Measurements from ENCODE around the gene STRIP1.

Gene STRIP1

DNA sequence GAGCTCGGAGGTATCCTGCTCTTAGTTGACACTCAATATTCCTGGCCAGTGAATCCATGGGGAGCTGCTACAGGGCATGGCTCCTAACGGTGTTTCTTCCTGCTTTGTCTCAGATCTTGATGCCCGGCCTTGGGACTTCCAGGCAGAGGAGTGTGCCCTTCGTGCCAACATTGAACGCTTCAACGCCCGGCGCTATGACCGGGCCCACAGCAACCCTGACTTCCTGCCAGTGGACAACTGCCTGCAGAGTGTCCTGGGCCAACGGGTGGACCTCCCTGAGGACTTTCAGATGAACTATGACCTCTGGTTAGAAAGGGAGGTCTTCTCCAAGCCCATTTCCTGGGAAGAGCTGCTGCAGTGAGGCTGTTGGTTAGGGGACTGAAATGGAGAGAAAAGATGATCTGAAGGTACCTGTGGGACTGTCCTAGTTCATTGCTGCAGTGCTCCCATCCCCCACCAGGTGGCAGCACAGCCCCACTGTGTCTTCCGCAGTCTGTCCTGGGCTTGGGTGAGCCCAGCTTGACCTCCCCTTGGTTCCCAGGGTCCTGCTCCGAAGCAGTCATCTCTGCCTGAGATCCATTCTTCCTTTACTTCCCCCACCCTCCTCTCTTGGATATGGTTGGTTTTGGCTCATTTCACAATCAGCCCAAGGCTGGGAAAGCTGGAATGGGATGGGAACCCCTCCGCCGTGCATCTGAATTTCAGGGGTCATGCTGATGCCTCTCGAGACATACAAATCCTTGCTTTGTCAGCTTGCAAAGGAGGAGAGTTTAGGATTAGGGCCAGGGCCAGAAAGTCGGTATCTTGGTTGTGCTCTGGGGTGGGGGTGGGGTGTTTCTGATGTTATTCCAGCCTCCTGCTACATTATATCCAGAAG, 19.4 kb downstream of the STRIP1 start:
- DNase-seq, result peak; percentile 71

DNA sequence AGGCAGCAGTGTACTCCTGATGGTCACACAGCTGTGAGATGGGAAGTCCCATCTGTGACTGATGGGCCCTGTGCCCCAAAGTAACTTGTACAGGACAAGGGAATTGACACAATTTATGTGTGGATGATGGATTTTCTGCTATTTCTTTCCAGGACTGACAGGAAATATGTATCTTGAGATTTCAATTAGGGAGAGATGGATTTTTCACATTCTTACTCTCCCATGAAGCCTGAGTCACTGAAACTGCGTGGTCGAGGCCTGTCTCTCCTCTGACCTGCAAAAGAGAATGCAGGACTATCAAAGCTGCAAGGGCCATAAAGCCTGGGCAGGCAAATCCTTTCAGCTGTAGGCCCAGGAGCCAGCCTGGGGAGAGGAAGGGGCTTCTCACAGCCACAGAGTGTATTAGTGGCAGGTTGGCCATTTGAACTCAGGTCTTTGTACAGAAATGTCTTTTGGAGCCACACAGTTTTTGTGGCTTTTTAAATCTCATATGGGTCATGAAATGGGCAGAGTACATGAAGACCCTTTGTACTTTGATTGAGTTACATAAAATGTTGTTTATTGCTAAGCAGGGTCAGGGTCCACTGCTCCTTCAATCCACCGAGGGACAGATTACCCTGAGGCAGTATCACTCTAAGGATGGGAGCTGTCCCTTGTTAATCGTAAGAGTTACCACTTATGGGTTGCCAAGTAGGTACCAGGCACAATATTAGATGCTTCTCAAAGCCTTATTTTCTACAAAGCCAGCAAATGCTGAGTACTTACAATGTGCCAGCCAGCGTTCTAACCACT, 21.3 kb downstream of the STRIP1 start:
- no peak for DNase-seq

DNA sequence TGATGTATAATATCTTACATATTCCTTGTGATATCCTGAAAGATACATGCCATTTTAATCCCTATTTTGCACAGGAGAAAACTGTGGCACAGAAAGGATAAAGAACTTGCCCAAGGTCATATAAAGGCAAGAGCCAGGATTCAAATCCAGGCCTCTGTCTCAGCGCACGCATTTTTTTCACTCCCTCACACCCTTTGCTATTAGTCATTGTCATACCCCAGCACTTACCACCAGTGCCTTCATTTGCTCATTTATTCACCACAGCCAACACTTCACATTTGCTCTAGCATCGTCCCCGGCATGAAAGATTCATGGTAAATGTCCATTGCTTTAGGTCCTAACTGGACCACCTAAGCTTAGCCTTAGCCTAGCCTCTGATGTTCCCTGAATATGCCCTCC, 21.9 kb downstream of the STRIP1 start:
- no peak for DNase-seq

DNA sequence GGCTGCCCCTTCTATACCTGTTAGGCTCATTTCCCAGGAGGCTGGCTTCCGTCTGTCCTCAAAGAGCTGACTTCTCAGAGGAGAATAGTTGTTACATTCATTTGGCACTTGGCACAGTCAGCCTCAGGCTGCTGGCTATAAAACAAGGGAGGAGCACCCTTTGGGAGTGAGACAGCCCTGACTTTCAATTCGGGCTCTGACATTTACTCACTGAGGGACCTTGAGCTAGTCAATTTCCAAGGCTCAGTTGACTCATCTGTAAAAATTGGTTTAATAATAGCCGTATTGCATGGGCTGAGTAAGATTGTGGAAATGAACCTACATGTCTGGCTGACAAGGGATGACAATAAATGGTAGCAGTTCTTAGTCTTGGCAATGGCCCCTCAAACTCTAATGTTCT, 22.4 kb downstream of the STRIP1 start:
- no peak for DNase-seq

DNA sequence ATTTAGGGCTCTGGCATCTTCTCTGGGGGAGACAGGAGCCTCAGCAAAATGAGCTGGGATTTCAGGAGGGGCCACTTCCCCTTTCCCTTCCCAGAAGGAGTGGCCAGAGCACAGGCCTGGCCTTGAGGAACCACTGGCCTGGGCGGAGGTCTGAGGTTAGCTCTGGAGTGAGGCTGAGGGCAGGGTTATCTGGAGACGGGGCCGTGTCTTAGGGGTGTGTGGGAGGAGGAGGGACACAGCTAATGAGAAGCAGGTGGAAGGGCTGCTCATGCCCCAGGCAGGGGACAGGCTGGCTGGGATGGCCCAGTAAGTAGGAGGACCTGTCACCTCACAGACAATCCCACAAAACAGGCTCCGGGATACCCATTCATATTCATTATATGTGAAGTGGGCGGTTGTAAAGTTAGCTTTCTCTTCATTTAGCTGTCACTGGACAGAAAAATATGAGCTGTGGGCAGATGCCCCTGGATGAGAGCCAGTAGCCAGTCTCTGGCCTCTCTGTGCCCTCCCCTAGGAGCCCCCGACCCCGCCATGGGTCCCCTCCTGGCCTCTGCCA, 23.6 kb downstream of the STRIP1 start:
- DNase-seq, result peak; percentile 17

DNA sequence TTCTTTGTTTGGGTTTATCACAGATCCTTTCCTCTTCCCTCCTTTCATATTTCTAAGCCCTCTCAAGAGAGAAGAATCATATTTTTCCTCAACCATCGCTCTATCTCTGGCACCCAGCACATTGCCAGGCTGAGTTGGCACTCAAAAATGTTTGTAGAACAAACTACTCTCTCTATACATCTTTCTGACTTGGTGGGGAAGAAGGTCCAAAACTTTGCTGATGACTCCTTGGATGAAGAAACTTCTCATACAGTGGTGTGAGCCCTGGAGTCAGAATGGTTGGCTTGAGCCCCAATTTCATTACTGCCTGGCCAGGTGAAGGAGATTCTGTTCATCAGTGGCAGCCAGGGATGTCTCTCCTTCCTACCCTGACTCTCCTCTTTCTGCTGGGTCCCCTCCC, 24.2 kb downstream of the STRIP1 start:
- no peak for DNase-seq

DNA sequence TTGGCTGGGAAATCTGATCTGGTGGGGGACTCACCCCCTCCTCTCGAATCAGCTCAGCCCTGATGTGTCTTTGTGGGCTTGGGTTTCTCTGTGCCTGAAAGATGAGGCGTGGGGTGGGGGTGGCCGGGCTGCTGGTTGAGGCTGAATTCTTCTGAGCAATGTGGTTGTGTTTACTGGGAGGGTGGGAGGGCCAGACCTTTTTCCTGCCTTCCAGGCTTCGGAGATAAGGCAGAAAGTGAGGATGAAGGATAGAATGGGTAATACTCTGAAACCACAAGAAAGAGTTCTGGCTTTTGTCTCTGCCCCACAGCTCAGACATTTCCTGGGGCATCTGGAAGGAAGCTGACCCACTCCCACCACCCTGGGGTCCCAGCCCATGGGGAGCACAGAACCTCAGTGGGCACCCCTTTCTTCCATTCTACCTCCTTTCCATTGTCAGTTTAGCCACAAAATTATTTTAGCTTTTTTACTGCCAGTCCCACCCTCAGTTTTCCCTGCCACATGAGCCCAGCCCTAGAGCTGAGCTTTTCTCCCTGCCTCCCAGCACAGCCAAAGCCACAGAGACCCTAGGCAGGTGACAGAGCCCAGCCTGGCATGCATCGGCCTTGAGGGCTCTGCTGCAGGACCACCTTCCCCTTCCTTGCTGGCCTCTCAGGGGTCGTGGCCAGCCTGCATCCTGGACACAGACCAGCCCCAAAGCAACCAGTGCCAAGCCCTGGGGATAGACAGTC, 24.9 kb downstream of the STRIP1 start:
- DNase-seq, result peak; percentile 34

DNA sequence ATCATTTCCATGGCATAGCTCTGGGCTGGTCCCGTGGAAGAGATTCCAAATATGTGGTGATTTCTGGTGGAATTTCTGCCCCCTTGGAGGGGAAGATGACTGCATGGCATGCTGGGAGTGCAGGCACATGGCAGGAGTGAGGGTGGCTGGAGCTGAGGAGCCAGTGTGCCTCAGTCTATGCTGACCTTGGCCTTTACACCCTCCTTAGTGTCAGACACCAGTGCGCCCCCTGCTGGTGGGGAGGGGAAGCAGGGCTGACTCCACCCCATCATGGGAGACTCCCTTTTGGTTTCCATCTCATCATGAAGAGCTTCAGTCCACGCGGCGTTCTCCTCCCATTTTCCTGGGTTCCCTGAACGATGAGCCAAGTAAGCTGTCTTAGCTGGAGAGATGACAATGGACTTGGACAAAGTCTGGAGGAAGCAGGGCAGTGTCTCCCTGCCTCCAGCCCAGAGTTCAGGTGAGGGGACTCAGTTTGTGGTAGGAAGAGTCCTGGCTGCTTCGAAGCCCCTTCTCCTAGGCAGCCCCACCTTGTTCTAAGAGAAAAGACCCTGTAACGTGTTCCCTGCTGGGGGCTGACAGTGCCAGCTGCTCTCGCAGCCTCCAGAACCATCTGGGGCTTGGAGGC, 25.7 kb downstream of the STRIP1 start:
- peak; percentile 85 for DNase-seq

DNA sequence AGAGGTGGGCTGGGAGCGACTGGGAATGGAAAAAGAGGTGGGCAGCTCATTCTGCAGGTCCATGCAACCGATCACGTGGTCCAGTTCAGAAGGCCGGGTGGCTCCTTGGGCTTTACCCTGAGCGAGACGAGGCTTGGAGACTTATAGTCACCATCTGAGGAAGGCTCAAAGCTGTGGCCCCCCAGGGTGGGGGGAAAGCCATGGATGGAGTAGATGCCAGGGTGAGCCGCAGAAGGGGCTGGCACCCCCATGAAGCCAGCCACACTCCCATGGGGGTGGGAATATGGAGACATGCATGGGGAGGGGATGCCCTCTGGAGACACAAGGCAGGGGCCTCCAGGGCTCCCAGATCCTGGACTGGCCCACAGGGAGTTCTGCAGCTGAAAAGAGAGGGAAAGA, 26.2 kb downstream of the STRIP1 start:
- DNase-seq, result no peak

DNA sequence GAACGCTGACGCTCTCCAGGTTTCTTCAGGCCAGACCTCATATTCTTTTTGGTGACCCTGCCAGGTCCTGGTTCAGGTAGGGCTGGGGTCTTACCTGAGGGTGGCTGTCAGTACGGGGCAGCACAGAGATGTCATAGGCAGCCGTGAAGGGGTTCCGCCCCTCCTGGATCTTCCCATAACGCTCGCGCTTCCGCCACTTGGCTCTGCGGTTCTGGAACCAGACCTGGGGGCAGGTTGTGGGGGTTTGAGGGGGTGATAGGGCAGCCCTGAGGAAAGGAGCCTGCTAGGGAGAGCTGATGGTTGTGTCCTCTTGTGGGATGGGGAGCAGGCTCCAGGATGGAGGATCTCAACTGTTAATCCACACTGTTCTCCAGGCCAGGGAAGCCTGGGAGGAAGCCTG, 26.9 kb downstream of the STRIP1 start:
- no peak for DNase-seq

DNA sequence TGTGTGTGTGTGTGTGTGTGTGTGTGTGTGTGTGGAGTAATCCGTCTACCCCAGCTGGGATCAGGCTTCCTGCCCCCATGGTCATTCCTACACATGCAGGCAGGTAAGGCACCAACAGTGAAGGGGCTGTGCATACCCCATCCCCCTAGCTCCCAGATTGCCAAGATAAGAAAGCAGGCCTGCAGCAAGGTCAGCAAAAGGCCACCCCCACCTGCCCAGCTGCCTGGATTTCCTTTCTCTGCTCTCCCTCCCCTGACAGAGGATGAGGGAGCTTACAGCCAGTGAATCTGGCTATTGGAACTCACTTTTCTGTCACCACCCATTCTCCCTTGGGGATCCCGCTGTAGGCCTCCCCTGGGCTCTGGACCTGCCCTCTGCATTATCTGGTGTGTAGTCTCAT, 28.2 kb downstream of the STRIP1 start:
- no peak for DNase-seq

DNA sequence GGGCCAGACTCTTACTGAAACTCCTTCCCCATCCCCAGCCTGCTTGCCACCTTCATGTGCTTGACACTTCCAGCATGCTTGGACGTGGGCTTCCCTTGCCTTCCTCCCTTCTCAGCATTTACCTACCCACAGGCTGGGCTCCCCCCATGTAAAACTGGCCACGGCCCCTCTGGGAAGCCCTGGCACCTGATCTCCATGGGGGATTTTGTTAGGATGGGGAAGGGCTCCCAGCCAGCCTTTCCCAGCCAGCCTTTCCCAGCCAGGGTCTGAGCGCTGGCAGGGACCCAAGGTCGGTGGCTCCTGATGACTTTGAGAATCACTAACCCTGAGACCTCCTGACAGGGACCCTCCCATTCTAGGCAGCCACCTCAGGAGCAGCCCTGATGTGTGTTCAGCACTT, 29.4 kb downstream of the STRIP1 start:
- DNase-seq, result no peak

DNA sequence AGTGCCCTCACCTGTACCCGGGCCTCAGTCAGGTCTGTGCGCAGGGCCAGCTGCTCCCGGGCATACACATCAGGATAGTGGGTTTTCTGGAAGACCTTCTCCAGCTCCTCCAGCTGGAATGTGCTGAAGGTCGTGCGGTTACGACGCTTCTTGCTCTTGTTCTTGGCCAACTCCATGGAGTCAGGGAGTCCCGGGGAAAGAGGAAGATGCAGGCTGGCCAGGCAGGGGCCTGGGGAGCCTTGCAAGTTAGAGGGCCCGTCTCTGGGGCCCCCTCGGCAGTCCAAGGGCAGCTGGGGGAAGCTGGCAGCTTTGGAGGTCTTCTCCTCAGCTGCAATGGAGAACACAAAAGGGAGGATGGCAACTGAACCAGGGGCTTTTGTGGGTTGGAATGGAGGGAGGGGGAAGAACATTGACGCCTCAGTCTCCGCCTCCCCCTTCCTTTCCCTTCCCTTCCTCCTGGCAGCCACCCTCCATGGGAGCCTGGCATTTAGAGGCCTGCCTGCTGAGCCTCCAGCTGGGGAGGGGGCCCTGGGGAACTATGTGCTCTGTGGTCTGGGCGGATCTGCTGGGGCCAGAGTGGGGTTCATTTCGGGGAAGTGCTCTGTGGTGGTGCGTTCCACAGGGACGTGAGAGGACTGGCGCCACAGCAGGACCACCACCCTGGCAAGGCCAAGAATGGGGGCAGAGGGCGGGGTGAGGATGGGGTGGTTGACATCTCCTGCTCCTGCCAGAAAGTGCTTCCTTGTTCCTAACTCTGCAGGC, 30.3 kb downstream of the STRIP1 start:
- no peak for DNase-seq

DNA sequence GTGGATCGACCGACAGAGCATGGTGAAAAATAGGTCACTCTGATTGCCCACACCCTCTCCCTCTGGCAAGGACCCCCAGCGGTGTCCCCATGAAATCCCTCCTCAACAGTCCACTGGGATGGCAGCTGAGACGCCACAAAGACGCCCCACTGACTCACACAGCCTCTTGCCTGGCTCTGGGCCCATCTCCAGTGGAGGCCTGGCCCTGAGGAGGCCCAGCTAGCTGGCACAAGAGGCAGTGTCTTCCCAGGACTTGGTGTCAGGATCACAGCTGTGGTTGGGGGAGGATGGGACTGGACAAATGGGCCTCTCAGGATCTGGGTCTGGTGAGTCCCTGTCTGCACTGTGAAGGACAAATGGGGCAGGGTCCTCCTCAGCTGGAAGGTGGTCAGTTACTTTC, 31.4 kb downstream of the STRIP1 start:
- DNase-seq, result no peak

DNA sequence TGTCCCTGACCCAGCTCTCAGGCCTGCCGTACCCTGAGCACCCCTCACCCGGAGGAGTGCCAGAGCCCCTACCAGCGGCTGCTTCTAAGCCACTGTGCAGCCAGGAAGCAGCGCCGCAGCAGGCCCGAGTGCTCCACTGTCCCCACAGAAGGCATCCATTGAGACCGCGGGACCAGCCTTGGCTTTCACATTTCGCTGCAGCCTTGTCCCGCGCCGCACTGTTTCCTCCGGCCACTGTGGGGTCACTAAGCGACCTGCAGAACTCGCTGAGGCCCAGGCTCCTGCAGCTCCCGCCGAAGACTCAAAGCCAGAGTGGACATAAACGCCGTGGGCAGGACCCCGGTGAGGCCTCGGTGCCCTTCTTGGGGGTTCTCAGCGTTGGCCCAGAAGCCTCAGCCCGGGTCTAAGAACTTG, 33.1 kb downstream of the STRIP1 start:
- DNase-seq, result no peak

DNA sequence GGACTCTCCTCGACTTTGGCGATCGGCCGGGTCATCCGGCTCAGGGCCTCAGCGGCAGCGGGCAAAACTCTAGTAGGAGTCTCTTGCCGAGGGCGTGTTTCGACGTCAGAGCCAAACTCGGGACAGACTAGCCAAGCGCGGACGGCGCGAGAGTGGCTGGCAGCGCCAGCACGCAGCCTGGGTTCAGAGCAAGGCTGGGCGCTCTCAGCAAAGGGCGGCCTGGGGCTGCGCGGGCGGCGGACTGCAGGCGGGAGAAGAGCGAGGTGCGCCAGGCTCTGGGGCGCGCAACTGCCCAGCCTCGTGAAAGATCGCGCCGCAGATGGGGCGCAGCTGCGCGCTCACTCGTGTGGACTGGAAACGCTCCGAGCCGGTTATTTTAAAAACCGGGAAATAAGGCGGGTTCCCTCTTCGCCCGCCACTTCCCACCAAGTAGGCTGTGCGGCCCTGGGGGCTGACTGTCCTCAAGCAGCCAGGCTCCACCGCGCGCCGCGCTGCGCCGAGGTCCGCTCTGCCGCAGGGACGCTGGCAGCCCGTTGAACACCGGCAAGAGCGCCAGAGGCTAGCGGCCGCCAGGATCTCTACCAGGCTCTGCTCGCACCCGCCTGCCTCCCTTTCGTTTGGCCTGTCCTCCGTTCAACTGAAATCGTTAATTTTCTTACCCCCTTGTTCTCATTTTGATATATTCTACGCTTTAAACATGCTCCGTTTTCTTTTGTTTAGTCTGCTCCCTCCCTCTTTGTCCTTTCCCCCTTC, 33.6 kb downstream of the STRIP1 start:
- peak; percentile 49 for DNase-seq

DNA sequence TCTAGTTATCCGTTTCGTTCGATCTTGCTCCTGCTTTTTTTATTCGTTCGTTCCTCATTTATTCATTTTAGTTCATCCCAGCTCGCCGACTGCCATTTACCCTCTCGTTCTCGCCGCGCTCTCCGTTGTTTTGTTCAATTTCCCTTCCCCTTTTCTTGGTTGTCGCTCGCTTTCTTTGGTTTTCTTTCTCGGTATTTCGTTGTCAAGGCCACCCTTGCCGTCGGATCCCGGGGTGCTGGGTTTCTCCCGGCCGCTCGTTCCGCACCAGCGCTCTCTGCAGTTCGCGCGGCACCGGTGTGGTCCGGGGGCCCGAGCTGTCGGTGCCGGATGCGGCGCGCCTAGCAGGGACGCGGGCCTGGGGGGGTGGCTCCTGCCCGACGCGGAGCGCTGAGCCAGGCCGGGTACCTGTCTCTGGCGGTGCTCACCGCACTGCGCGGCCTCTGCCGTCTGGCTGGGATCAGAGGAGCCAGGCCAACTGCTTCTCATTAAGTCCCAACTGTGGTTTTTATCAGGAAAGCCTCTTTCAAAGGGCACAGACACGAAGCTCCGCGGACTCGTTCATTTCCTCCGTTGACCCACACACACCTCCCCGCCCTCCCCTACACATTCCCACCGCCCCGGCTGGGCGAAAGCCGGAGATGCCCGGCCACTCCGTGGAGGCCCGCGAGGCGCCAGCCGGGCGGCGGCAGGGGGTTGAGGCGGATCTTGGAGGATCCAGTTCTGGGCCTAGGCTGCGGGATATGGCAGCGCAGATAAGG, 34.4 kb downstream of the STRIP1 start:
- DNase-seq, result peak; percentile 44

DNA sequence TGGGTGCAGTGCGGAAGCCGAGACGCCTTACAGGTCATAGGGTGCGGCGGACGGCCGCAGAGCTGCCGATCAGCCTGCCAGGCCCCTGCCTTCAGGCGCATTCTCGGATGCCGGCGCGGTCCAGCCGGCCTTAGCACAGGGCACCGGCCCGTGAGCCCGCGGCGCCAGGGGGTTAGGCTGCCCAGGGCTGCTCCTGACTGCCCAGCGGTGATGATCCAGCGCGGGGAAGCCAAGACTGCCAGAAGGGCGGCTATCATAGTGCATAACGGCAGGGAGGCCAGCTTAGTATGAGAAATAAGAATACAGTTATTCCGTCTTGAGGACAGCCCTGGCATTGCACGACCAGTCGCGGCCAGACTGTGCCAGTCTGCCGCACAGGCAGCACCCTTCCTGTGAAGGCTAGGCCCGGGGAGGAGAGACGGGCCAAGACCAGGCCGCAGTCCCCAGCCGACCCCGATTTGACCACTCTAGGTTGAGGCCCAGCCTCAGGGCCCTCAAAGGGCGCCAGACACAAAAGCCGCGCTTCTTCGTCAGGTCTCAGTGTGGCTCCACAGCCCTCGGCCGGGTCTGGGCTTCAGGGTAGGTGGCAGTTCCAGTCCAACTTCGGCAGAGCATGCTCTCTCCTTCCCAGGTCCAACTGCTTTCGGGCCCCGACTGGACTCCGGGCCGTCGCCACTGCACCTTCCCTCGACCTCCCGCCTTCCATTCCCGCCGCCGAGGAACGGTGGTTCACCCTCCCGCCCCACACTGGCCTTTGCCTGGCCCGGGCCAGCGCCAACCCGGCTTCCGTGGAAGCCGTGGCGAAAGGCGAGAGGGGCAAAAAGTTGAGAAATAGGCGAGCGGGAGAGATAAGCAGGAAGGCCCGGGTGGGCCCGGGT, 35.2 kb downstream of the STRIP1 start:
- peak; percentile 60 for DNase-seq

DNA sequence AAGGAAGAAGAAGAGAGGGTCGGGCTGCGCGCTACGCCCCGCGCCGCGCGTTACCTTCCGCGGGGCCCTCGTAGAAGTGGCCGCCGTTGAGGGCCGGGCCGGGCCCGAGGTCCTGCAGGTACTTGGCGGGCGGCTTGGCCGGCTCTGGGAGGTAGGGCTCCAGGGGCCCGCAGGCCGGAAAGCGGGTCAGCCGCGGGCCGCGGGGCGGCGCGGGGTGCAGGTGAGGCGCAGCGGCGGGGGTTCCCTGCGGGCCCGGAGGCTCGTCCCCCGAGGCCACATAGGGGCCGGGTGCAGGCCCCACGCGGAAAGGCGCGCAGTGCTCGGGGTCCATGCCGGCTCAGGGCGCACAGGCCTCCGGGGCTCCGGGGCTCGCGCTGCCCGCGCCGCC, 35.9 kb downstream of the STRIP1 start:
- DNase-seq, result no peak

All from hematopoietic multipotent progenitor cell treated with erythropoietin and hydrocortisone succinate and interleukin-3 and kit ligand, for 4 days (in vitro differentiated cells).